ENCODE measurements around the gene ANO6.
"Not testable (repeated sequence)": the region's sequence is repeated elsewhere in the genome, so short reads cannot be mapped to it uniquely, and the experiment has no call there.

The ANO6 gene

GRCh38 chr12:45315462-45315861, 99.6 kb downstream of the ANO6 start:
- DNase-seq = no peak

DNA sequence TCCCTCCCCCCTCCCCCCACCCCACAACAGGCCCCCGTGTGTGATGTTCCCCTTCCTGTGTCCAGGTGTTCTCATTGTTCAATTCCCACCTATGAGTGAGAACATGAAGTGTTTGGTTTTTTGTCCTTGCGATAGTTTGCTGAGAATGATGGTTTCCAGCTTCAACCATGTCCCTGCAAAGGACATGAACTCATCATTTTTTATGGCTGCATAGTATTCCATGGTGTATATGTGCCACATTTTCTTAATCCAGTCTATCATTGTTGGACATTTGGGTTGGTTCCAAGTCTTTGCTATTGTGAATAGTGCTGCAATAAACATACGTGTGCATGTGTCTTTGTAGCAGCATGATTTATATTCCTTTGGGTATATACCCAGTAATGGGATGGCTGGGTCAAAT, 101.4 kb downstream of the ANO6 start:
- not testable (repeated sequence) for DNase-seq

DNA sequence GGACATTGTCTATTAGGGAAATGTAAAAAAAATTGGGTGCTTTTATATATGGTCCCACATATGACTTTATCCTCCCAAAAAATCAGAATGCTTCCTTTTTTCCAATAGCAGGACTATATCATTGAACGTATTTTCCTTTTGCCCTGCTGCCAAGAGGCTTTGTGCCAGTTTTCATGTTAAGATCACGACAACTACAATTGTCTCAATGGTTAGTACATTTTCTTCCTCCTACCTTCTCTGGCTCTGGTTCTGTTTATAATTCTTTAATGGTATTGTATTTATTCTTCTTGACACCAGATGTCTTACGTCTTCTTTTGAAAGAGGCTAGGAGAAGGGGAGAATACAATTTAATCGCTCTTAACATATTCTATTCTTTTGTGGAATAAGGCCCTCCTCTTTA, 106.9 kb downstream of the ANO6 start:
- DNase-seq = no peak

GRCh38 chr12:45324391-45324790, 108.5 kb downstream of the ANO6 start:
- DNase-seq = peak; percentile 18

GRCh38 chr12:45326358-45326975, 110.6 kb downstream of the ANO6 start:
- no peak for DNase-seq

DNA sequence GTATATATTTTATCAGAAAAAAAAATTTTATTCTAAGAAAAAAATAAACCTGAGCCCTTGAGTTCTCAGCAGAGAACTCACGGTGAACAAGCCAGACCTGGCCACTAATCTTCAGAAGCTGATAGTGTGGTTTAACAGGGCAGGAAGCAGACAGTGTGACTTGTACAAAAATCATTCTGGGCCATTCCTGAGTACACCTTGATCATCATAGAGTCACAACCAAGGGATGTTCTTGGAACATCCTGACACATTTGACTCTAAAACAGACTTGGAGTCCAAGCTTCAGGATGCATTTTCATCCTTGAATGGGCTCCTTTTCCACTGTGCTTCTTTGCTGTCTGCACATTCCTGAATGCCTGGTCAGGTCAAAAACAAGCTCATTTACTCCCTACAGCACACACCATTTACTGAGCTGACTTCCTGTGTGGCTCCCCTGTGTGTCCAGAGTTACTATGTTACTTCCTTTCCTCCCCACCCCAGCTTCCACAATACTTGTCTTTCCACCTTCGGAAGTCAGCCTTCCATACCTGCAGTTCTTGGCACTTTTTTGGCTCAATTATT, 112.0 kb downstream of the ANO6 start:
- no peak for DNase-seq

DNA sequence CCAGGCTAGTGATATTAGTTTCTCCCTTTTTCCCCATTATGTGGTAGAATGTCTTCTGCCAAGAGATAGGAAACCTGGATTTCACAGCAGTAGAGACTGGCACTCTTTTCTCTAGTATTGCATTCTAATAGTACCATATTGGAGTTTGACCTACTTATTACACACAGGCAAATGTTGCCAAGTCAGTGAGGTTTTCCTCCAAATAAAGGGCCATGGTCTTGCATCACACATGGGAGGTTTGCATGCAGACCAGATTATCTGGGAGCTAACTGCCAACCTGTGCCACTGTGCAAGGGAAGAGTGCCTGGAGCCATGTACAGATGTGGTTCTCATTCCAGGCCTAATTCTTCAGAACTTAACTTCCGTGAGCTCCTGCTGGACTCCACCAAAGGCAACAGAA, 113.3 kb downstream of the ANO6 start:
- DNase-seq = no peak

- DNase-seq = no peak
Observed at GRCh38 chr12:45329702-45330101, 113.8 kb downstream of the ANO6 start.

GRCh38 chr12:45331552-45331951, 115.7 kb downstream of the ANO6 start:
- DNase-seq = no peak

DNA sequence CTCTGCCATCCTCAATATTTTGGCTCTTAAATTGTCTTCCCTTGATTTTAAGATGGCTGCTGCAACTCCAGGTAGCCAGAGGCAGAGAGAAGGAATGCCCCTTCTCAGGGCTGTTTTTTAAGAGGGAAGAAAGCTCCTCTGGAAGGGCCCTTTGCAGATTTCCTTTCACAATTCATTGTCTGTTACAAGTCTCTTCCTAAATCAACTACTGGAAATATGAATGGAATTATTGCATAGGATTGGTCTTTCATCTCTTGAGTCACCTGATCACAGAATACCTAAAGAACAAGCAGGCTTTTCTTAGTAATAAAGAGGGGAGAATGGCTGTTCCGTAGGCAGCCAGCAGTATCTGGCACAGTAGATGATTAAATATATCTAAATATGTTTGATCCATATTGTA, 118.5 kb downstream of the ANO6 start:
- DNase-seq = no peak

DNA sequence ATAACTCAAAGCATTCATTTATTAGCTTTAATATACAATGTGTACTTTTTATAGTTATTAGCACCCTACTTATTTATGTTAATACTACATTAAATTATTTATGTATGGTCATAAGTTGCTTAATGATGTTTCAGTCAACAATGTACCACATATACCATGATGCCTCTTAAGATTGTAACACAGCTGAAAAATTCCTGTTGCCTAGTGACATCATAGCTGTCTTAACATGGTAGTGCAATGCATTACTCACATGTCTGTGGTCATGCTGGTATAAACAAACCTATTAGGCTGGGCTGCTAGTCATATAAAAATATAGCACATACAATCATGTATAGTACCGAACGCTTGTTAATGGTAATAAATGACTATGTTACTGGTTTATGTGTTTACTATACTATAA, 120.4 kb downstream of the ANO6 start:
- DNase-seq = no peak

- DNase-seq = no peak
Observed at GRCh38 chr12:45336762-45337596, 121.1 kb downstream of the ANO6 start.

- DNase-seq = no peak
Observed at GRCh38 chr12:45337835-45338234, 121.9 kb downstream of the ANO6 start.

DNA sequence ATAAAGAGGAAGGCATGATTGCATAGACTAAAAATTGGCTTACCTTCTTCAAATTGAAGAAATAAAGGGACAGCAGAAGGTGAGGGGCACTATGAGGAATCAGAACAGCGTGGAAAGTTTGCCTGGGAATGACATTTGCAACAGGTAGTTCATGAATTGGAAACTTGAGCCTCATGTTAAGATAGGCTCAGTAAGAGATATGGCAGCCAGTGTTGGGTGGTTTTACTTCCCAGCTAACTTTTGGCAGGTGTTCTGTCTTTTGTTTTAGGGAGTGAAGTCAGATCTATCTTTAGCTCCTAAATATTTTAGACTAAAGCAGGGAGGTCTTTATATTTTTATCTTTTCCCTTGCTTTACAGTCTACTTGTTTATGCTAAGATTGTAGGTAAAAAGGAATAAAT, 122.4 kb downstream of the ANO6 start:
- DNase-seq = no peak

DNA sequence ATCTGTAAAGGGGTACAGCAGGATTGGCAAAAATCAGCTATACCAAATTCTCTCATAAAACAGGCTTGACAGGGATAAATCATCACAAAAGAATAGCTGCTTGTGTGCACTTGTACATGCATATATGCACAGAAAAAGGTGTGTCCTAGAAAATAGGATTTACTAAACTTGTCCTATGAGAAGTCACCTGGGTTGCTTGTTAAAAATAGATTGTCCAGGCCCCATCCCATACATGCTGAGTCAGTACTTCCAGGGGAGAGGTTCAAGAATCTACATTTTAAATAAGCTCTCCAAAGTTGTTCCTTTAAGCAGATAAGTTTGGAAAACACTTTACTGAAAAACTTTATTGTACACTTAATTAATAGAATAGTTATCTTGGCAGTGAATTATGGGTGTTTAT, 123.1 kb downstream of the ANO6 start:
- no peak for DNase-seq

DNA sequence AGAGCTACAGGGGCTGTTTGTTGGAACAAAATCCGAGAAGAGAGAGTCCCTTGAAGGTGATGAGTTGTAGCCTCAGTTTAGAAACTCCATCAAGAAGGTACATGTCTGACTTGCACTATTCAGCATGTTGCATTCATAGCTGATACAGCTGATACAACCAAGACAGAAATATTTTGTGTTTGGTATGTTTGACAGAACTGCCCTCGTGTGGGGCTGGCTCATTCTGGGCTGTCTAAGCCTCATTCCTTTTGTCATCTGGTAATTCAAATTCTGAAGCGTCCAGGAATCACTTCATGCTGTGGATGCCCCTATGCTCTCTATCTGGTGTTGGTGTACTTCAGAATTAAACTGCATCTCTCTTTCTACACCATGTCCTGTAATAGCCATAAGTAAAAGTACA, 126.3 kb downstream of the ANO6 start:
- DNase-seq = no peak

DNA sequence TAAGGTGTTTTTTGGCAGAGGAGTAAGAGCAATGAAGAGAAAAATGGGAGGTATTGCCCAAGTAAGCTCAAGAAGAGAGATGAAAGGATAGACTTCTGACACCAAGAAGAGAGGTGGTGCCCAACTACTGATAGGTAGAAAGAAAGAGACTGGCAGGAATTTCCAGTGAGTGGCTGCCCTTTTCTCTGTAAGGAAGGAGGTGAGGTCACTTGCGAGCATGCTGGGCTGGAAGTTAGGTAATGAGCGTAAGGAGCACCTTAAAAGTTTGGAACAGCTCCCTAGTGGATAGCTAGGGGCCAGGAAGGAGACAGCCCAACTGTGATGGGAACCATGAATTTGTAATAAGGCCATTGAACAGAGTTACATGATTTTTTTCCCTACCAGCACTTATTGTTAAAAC, 127.0 kb downstream of the ANO6 start:
- DNase-seq = no peak

DNA sequence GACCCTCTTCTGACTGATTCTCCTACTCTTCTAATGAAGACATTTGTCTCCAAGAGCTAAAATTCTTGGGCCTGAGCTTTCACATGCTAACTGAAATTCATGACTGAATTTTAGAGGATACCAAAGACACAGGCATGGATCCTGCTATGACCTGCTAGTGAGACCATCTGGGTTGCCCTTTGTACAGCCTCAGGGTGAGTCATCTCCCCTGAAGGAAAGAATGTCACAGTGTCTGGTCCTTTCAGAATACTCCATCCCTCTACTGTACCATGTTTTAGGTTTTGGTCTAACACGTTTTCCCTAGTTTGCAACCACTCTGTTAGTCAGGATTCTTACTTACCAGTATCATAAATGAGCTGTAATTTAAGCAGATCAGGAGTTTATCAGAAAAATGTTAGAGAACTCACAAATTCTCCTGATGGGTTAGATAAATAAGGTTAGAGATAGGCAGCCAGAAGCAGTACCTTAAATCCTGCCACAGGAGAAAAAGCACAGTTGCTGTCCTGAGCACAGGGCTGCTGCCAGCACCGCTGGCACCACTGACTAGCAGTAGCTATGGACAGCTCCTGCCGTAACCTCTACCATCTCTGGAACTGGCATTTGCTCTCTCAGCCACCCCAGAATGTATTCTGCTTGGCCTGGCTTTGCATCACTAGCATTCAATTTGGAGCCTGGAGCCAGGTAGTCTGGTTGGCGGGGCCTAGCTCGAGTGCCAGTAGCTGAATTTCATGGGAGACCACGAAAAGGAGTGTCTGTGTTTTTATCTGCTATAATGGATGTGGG, 127.6 kb downstream of the ANO6 start:
- DNase-seq = no peak

- DNase-seq = peak; percentile 51
Observed at GRCh38 chr12:45348311-45348710, 132.4 kb downstream of the ANO6 start.

- peak; percentile 85 for DNase-seq
Observed at GRCh38 chr12:45348986-45349385, 133.1 kb downstream of the ANO6 start.

GRCh38 chr12:45349916-45350315, 134.0 kb downstream of the ANO6 start:
- peak; percentile 43 for DNase-seq

GRCh38 chr12:45350861-45351260, 135.0 kb downstream of the ANO6 start:
- no peak for DNase-seq

DNA sequence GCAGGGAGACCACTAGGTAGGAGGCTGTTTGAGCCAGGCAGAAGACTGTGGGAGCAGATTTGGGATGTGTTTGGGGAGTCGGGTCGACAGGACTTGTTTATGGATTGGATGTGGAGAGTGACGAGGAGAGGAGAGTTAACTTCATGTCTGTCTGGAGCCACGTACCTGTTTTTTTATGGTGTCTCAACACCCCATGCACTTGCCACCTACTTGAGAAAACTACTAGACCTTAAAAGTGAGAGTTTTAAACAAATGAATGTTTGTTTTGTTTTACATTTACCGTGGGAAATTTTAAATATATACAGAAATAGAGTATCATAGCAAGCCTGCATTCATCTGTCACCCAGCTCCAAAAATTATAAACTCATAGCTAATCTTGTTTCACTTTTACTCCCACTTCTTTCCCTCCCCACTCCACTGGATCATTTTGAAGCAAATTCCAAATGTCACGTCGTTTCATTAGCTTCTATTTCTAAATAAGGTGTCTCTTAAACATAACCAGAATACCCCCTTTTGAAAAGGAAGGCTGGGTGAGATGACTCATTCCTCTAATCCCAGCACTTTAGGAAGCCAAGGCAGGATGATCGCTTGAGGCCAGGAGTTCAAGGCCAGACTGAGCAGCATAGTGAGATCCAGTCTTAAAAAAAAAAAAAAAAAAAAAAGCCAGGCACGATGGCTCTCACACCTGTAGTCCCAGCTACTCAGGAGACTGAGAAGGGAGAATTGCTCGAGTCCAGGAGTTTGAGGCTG, 136.2 kb downstream of the ANO6 start:
- DNase-seq = peak; percentile 8
